GM21717 (cell line): ENCODE measurements around the gene UROS.
A peak's percentile ranks its signal among the peaks of the same experiment; 100 is the strongest.

ENCODE experiments used
- ATAC-seq: cut with Tn5 transposase; IDR thresholded peaks from one replicate; pipeline ENCODE4 v1.9.1; 2021; ENCODE audit warnings: mild to moderate bottlenecking, moderate library complexity; ENCODE audit not compliant: unreplicated experiment

Gene UROS

DNA sequence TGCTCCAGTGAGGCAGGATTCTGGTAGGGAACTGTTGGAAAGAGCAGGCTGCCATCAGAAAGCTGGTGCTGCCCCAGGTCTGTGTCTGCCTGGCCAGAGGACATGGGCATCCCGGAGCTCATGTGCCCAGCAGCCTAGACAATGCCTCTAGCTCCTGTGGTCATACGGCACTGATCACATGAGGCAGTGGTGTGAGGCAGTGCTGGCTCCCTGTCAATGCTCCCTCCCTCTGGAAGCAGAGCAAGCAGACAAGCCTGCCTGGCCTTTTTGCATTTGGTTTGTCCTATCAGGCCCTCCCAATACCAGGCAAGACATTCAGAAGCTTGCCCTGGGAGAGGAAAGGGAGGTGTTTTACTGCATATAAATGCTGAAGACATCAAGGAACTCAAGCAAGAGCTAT, 27.9 kb downstream of the UROS start:
- ATAC-seq: no peak

DNA sequence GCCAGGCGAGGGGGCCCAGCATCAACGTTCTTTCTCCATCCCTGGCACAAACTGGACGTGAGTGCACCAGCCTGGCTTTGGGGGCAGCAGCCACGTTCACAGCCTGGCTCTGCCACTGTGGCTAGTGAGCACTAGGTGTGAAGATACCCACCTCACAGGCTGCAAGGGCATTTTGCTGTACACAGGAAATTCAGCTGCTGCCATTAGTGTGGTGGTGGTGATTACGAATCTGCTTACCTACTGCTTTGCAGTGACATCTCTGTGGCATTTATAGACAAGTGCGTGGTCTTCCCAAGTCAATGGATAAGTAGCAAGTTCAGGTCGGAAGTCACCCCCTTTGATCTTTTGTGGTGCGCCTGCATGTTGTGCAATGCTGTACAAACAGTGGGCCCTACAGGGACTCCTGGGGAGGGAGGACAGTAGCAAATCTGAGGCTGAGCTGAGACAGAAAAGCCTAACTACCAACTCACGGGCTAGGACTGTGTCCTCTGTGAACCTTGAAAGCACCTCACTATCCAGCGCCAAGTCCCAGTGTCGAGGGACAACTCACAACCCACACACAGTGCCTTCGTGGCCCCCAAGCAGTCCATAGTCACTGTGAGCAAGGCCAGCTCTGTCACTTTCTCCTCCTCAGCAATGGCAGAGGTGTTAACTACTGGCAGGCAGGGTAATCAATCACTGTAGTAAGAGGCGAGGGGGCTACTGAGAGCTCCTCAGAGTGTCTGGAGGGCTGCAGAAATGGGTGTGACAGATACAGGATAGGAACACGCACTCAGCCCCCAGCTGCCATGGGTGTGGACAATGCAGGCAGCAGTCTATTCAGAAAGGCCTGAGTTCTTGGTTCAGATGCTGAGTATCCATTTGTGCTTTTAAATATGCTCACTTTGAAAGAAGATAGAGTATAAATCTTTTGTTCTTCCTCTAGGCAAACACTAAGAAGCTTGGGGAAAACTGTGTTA, 30.4 kb downstream of the UROS start:
- ATAC-seq: no peak

DNA sequence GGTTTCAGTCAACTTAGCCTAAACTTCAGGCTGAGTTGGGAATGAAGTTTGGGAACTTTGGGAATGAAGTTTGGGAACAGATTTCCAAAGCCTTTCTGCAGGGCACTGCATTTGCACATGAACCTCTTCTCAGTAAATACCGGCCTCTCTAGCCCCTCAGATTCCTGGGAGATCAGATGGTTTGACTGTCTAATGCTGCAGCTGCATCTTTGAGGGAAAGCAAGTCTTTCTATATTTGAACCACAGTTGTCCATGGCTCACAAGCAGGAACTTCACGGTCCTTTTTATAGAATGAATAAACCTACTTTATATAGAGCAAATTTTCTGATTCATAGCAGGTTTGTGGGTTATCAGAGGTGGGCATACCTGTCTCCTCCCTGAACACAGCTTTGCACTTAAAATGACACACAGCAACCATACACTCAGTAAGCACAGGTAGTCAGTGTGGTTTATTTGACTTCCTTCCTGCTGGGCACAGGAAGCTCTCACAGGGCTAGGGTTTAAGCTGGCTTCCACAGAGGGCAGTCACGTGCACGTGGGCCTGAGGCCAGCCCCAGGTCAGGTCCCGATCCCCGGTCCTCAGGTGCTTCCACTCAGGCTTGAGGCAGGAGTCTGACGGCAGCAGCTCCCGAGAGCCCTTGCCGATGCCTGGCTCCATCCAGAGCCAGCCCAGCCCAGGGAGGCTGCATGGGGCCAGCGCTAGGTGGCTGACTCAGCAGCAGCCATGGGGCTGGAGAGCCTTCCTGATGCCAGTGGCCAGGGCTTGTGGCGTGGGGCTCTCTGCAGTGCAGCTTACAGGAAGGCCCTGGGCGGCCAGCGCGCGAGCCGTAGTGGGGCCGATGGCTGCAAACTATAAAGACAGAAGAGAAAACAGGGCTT, 34.7 kb downstream of the UROS start:
- no peak for ATAC-seq

DNA sequence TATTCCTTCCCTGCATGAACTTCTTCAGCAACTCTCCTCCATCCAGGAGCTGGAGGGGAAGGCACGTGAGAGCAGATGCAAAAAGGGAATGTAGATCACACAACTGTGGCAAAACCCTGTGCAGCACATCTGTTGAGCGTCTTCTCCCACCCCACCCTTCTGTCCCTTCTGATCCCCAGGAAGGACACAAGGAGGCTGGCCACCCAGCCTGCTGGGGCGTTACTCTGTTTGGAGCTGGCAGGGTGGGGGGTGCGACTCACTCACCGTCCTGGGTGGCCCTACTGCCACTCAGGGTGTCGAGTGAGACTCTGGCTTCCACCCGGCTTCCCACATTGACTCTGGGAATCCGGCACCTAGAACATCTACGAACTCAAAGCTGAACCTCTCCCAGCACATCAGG, 37.3 kb downstream of the UROS start:
- ATAC-seq: no peak

DNA sequence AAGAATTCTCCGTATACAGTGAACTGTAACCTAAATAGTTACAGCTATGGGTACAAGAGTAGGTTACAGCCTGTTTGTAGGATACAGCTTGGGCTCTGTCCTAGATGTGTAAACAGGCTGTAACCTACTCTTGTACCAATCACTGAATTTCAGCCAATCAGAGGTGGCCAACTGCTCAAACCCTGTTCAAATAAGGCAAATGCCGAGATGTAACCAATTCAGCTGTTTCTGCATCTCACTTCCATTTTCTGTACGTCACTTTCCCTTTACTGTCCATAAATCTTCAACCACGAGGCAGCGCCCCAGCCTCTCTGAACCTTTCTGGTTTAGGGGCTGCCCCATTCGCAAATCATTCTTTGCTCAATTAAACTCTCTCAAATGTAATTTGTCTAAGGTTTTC, 39.1 kb downstream of the UROS start:
- peak; percentile 86 for ATAC-seq

DNA sequence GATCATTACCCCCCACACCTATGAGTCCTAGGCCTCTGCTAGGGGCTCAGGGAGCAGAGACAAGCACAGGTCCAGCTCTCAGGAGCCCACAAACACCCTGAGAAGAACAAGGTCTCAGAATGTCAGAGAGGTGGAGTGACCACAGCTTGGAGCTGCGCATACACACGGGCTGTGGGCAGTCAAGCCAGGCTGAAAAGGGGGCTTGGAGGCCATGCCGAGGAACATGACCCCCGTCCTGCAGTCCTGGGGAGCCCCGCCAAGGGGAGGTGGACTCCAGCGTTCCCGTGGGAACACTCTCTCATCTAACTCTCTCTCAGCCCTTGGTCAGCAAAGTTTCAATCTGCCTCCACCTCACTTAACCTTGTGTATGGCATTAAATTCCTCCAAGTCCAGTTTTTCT, 39.6 kb downstream of the UROS start:
- ATAC-seq: no peak

DNA sequence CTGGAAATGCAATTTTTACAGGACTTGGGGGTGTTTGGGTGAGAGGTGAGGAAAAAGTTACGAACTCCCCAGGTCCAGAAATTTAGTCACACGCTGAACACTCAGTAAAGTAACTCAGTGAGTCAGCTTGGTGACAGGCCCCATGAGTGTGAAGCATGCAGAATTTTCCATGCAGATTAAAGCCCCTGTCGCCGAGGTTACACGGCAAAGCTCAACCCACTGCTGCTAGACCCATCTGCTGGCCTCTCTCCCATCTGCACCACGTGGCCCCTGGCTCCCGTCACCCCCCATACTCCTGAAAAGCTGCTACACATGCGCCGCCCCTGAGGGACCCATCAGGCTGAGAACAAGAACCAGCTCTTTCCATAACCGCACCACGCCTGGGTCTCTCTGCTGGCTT, 40.4 kb downstream of the UROS start:
- no peak for ATAC-seq

DNA sequence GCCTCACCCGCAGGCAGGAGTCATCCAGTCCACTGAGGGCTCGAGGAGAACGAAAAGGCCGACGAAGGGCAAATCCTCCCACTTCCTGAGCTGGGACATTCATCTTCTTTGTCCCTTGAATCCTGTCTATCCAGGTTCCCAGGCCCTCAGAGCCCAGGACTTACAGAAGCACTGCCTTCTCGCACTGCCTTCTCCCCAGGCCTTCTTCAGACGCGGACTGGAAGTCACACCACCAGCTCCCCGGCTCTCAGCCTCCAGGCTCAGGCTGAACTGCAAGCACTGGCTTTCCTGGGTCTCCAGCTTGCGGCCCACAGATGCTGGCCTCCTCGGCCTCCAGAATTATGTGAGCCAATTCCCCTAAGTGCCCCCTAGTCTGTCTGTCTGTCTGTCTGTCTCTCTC, 41.0 kb downstream of the UROS start:
- ATAC-seq: no peak

DNA sequence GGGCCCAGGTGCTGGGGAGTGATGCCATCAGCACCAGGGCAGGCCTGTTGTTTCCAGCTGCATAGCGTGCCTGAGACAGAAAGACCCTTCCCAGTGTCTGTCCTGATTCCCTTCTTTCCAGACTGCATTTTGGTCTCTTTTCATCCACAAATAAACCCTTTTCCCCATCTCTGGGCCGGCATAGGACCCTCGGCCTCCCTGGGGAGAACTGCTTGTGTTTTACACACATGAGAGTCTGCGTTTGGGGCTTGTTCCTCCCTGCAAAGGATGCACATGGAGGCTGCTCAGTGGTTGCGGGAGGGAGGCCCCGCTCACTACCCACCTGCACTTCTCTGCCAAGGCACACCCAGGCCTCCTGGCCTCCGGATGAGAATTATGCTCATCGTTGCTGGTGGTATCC, 41.7 kb downstream of the UROS start:
- no peak for ATAC-seq

DNA sequence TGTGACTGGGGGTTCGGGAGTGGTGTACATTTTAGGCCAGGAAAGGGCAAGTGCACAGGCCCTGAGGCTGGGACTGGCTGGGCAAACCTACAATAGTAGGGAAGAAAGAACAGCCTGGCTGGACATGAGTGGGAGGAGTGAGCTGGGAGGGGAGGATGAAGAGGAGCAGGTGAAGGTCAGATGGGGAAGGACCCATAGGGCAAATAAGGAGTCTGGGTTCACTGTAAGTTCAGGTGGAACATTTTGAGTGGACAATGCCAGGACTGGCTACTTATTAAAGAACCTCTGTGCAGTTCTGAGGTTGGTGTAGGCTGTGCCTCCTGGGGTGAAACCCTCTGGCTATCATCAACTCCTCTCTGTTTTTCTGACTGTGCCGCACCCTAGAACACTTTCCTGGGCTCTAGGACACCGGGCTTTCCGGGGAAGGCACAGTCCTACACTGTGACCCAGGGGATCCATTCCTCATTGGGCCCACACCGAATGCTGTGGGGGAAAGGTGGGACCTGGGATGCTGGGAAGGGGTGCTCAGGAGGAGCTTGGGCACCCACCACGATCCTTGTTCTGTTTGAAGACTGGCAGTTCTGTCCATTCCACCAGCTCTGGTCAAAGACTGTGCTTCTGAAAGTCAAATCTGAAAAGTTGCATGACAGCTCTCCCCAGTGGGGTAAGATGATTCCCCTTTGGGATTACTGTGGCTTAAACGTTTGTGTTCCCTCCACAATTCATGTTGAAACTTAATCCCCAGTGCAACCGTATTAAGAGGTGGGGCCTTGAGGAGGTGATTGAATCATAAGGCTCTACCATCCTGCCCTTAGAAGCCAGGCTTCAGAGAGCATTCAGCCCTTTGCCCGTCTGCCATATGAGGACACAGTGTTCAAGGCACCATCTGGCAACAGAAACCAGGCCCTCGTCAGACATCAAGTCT, 43.4 kb downstream of the UROS start:
- ATAC-seq: no peak

DNA sequence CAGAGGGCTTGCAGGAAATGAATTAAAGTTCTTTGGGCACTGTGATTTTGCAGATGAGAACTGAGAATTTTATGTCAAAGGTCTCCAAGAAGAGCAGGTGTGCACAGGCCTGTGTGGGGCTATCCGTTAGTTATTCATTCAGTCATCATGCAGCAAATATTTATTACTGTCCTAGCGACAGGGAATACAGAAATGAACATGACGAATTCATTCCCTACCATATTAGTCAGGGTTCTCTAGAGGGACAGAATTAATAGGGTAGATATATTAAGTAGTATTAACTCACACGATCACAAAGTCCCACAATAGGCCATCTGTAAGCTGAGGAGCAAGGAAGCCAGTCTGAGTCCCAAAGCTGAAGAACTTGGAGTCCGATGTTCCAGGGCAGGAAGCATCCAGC, 44.5 kb downstream of the UROS start:
- ATAC-seq: no peak

DNA sequence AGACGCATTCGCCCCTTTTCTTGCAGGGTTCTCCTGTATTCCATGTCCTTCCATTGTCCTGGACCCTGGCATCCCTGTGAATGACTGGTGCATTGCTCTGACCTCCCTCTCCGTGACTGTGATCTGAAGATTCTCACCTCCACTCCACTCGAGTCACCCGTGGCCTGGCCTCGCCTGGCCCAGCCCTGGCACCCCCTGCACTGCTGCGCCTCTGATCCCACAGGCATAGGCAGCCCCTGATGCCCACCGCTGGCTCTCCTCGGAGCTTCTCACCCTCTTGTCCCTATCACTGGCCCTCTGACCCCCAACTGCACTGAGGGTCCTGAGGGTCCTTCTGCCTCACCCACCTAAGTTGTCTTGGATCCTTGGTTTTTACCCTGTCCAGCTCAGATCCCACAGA, 45.3 kb downstream of the UROS start:
- ATAC-seq: no peak

DNA sequence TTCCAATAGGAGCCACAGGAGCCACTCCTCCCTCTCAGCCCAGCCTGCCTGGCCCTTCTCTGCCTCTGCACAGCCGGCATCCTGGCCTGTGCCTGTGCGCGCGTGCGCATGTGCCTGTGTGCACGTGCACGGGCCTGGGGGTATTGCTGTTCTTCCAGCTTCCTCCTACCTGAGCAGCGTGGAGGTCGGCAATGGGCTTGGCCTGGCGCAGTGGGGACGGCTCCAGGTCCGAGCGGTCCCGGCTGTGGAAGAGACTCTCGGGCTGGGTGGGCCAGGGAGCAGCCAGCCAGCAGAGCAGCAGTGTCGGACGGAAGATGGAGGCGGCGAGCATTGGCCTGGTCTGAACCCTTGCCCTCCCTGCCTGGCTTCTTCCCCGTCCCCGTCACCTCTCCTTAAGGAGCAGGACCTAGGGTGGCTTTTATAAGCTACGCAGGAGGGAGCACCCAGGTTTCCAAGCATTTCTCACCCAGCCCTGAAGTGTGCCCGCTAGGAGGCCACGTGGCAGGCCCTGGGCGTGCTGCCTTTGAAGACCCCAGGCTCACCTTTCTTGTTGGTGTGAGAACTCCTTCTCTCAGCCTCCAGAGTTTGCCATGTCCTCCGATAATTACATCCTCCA, 47.5 kb downstream of the UROS start, which contains the start of gene MMP21:
TSS of gene MMP21 (minus strand) at position 331 of the 616 bp plus-strand sequence. CDS start at position 331, 0 bp downstream.
- no peak for ATAC-seq

DNA sequence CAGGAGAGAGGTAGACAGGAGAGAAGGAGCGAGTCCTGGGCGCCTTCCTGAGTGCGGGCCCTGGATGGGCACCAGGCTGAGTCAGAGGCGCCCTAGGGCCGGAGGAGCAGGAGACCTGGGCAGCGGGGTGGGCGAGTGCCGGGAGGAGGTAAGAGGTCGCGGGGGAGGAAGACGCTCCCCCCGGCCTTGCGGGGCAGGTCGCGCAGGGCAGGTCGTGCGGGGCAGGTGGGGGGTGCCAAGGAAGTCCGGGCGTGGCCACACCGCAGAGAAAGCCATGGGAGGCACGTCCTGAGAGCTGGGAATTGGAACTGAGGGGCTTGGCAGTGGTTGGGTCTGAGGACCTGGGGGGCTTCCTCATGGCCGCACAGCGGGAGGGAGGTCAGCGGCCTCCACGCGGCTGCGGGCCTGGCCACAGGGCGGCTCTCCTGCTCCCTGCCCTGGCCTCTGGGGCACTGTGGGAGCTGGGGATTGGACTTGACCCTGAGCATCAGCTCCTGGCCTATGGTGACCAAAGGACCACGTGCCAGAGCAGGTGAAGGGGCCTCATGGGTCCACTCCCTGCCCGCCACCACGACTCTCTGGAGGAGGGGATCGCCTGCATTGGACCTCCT, 48.4 kb downstream of the UROS start:
- no peak for ATAC-seq

DNA sequence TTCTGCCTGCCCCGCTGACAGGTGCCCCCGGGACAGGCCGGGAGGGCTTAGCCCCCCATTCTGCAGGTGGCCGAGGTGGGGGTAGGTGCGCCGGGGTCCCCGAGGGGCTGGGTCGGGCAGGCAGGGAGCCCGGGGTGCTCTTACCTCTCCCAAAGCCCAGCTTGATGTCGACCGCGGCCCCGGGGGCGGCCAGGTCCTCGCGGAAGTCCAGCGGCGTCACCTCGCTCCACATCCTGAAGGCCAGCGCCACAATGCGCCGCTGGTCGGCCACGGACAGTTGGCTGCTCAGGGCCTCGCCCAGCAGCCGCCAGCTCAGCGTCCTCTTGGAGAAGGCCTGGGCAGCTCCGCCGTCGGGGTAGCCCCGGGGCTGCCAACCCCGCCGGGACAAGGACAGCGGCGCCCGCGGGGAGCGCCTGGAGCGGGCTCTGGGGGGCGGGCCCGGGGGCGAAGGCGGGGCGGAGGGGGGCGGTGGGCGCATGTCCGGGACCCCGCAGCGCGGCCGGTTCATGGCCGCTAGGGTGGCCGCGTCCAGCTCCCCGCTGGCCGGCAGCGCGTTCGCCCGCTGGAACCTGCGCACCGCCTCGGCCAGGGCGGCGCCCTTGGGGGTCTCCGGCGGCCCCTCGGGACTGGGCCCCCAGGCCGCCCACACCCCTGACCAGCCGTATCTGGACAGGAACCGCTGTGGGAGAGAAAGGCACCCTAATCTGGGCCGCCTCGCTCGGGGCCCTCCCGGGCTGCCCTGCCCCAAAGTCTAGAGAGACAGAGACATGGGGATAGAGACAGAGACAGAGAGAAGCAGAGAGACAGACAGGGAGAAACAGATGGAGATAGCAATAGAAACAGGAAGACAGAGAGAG, 49.1 kb downstream of the UROS start:
- no peak for ATAC-seq

DNA sequence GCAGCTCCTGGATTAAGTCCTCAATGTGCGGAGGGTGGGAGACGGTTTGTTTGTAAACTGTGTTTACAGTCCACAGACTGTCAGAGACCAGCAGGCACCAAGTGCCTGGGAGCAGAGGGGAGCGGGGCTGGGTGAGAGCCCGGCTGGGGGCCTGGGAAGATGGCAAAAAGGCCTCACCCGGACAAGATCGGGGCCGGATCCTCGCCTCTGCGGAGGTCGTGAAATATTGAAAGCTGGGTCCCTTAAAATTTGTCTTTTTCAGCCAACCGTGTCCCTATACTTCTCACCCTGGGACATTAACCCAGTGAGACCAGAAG, 50.2 kb downstream of the UROS start:
- ATAC-seq: no peak

DNA sequence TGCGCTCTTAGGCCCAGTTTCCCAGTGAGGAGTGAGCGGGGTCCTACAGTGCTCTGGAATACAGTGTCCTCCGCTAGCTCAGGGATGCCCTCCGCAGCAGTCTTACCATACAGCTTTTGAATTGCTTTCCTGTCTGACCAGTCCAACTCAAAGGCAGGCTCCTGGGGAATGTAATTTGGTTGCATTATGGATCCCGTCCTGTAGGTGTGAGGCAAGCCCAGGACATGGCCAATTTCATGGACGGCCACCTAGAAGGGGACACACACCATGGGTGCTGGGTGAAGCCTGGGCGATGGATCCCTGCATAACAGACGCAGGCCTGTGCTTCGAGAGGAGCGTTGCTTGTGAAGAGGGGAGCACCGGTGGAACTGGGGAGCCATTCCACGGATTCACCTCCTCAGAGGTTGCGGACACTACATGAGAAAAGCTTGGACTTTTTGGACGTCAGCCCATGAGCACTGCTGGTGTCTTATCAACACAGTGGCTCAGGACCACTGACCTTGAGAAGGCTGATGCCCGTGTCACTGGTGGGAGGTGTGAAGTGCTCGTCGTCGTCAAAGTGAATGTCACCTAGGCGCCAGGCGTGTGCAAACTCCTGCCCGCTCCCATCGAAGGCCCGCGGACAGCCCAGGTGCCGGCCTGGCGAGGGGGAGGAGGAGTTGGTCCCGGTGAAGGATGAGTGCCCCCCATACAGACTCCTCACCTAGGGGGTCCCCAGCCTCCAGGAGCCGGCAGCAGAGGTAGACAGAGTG, 50.8 kb downstream of the UROS start:
- no peak for ATAC-seq

DNA sequence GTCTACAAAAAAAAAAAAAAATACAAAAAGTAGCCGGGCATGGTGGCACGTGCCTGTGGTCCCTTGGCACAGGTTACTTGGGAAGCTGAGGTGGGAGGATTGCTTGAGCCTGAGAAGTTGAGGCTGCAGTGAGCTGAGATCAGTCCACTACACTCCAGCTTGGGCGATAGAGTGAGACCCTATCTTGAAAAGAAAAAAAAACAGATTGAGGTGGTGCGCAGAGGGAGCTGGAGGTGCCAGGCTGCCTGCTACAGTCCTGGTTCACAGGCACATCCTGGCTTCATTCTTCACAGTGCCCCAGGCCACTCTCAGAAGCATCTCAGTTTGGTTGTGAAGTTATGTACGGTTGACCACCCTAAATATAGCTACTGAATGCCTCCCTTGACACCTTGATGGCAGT, 52.2 kb downstream of the UROS start:
- no peak for ATAC-seq
